Stimulated activated naive CD8-positive, alpha-beta T cell treated with anti-CD3 and anti-CD28 coated beads, Interleukin-15, Interleukin-2, amounts not matched to agents 100 U/mL and 50 U/mL, for 24 hours (primary cell): Measurements from ENCODE around the gene UGT1A8.

ENCODE experiments used
- ATAC-seq: fragments of 150-1000 bp; cut with Tn5 transposase; one replicate; pipeline ENCODE4 v1.10.0; 2021
- DNase-seq: peaks from one replicate; pipeline ENCODE4 v3.0.0; 2021

The UGT1A8 gene

DNA sequence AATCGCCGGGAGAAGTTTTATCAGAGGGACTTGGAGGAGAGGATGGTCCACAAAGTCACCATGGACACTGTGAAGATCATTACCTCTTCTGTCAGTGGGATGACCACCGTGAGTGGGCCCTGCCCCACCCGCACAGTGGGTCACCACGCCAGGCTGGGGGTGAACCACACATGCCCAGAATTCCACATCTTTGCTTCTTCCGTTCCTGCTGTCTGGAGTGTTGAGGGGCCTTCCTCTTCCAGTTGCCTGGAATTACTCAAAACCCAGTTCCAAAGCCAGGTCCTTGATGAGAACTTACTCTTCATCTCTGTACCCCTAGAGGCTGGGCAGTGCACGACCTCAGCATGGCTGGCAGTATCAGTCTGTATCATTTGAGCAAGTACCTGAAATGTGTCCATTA lies 182.8 kb downstream of the UGT1A8 start:
- DNase-seq (no peak), ATAC-seq (no peak)

DNA sequence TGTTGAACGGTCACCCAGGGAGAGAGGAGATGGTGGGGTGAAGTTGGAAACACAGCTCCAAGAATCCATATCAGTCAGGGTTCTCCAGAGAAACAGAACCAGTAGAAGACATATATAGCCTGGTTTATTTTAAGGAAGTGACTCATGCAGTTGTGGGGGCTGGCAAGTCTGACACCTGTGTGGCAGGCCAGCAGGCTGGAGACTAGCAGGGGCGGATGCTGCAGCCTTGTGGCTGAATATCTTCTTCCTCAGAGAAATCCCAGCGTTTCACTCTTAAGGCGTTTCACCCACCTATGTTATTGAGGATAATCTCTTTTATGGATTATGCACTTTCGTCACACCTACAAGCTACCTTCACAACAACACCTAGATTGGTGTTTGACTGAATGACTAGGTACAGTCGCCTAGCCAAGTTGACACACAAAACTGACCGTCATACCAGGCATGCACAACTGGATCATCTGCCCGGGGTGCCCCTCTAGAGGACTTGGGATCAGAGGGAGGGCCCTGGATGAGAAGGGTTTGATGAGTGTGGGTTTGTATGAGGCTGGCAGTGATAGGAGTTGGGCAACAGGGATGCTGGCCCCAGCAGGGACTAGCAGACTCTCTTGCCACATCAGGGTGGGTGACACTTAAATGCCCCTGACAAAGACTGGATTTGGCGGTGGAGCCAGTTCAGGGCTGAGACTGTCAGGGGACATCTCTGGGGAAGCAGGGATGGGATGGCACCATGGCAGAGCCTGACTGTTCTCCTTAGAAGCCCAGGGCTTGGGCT lies 184.1 kb downstream of the UGT1A8 start:
- DNase-seq (peak; percentile 24), ATAC-seq (no peak)

GRCh38 chr2:233802132-233802815 lies 184.8 kb downstream of the UGT1A8 start:
- DNase-seq, result no peak

GRCh38 chr2:233803292-233803911 lies 186.0 kb downstream of the UGT1A8 start:
- DNase-seq, result no peak
- ATAC-seq, result no peak

More at GRCh38 chr2:233802132-233802815, 184.8 kb downstream of the UGT1A8 start:
- no peak for ATAC-seq

- no peak for DNase-seq
- ATAC-seq, result no peak
Measured at GRCh38 chr2:233803994-233804393, 186.6 kb downstream of the UGT1A8 start.

DNA sequence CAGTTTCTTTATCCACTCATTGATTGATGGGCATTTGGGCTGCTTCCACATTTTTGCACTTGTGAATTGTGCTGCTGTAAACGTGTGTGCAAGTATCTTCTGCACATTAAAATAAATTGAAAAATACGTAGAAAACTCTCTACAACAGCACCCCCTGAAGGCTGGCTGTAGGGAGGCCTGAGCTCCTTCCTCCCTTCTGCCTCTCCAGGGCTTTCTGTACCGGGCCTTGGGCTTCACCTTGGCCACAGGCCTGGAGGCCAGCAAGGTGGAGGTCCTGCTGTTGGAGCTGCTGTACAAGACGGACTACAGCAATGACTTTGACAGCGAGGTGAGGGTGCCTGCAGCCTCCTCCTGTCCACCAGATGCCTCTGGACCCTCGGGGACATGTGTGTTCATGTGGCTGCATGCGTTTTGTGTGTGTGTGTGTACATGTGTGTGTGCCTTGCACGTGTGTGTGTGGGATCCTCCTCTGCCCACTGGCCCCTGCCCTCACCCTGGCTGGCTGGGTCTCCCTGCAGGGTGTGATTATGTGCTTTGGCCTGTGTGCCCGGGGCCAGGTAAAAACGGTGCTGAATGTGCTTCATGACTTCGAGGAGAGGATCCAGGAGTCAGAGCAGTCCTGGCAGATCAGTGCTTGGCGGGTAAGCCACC lies 189.9 kb downstream of the UGT1A8 start:
- no peak for DNase-seq
- no peak for ATAC-seq

- no peak for DNase-seq
- no peak for ATAC-seq
Measured at GRCh38 chr2:233807966-233808935, 190.8 kb downstream of the UGT1A8 start.

- ATAC-seq (no peak), DNase-seq (no peak)
Measured at GRCh38 chr2:233810385-233810784, 193.0 kb downstream of the UGT1A8 start.

- ATAC-seq, result no peak
- no peak for DNase-seq
Measured at GRCh38 chr2:233811087-233811486, 193.7 kb downstream of the UGT1A8 start.

DNA sequence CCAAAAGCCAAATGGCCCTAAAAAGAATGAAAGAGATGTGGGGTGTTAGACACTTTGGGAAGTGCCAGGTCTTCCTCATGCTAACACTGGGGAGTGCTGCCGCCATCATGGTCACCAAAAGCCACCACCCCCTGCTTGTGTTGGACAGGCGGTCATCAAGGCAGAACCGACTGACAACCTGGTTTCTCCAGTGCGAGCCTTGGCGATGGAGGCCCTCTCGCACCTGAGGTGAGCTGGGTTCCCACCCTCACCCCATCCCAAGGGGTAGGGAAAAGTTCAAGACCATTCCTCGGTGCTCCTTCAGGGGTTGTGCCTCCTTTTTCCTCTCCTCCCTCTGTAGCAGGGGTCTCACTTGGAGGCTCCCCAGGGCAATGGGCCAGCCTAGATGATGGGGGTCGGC lies 194.3 kb downstream of the UGT1A8 start:
- no peak for ATAC-seq
- DNase-seq, result no peak

DNA sequence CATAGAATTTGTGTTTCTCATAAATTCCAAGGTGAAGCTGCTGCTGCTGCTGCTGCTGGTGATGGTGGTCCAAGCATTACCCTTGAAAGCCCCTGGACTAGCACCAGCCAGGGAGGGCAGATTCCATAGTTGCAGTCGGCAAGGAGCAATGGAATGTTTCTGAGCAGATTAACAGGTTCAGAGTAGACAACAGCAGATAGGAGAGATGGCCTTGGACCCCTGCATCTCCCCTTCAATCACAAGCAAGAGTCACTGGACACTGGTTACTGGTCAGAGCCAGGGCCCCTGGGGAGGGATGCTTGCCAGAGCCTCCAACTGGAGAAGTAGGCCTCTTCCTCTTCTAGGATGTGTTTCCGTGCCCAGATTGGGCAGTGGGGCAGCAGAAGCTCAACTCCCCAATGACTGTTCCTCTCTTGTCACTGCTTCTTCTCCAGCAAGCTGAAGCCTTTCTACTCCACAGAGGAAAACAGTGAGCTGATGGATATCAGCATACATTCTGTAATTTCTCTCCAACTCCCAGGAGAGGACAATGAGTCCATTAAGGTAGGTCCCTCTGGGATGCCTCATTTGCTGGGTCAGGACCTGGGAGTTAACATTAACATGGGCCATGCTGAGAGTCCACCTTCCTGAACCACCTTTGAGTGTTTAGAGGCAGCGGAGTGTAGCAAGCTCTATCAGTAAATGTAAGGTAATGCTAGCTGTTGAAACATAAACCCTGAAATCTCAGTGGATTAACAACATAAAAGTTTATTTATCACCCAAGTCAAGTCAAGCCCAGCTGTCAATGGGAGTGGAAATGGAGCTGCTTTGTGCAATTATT lies 196.0 kb downstream of the UGT1A8 start:
- DNase-seq (no peak), ATAC-seq (no peak)

GRCh38 chr2:233814056-233814835 lies 196.8 kb downstream of the UGT1A8 start:
- ATAC-seq (no peak), DNase-seq (no peak)

DNA sequence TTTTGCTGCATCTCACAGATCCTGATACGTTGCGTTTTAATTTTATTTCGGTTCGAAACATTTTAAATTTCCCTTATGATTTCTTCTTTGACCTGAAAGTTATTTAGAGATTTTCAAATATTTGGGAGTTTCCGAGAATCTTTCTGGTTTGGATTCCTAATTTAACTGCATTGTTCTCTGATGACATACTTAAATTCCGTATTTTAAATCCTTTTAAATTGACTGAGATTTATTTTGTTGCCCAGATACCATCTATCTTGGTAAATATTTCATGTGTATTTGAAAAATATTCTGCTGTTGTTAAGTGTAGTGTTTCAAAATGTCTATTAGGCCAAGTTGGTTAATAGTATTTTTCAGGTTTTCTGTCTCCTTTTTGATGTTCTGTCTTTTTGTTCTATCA lies 198.4 kb downstream of the UGT1A8 start:
- no peak for ATAC-seq
- no peak for DNase-seq

GRCh38 chr2:233816334-233816733 lies 198.9 kb downstream of the UGT1A8 start:
- DNase-seq (no peak), ATAC-seq (no peak)

DNA sequence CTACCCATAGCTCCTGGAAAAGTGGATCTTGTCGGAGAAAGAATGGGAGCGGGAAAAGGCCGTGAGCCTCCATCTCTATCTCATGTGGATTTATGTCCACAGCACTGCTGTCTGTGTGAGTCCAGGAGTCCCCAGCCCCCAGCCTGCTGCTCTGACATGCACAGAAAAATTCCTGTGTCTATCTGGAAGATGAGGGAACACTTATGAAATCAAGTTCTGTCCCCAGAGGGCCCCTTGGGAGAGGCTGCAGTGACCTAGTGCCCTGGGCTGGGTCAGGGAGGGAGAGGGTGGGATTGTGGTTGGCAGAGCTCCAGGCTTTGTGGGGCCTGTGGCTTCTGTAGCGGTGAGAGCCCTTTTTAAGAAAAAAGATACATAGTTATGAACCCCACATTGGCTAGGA lies 199.3 kb downstream of the UGT1A8 start:
- ATAC-seq, result no peak
- no peak for DNase-seq

GRCh38 chr2:233817361-233817911 lies 200.0 kb downstream of the UGT1A8 start:
- DNase-seq (no peak), ATAC-seq (no peak)

GRCh38 chr2:233817995-233818638 lies 200.7 kb downstream of the UGT1A8 start:
- DNase-seq (no peak), ATAC-seq (no peak)

DNA sequence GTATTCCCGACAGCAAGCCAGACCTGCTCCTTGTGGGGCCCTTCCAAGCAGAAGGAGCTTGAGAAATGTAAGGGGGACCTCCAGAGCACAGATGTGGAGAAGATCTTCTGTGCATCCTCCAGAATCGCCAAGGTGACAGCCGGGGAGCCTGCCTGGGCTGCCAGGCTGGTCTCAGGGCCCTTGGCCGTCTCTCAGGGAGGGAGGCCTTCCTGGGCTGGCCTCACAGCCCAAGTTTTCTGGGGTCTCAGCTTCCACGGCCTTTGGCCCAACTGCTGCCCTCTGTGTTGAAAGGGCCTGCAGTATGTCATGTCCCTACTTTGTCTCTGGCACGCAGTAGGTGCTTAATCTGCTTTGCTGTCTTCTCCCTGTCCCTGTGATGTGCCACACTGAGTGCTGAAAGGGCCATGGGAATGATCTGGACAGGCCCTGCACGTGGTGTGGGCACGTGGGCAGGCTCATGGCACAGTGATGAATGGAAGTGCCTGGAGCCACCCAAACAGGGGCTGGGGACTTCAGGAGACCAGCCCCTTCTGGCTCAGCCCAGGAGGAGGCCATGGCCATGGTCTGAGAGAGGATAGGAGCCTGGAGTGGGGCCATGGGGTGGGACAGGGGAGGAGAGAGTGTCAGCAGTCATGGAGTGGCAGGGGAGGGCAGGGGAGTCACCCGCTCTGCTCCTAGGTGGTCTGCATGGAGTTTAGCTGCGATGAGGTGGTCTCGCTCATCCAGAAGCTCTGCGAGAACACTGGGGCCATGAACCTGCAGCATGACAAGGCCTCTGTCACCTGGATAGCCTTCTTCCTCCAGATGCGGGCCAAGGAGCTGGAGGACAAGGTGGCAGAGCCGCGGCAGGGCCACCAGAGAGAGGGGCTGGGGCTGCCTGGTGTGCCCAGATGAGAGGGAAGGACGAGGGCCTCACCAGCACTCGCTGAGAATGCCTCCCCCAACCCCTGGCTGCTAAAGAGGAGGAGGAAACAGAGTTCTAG lies 201.5 kb downstream of the UGT1A8 start:
- ATAC-seq, result no peak

More for the DNA sequence above, 201.5 kb downstream of the UGT1A8 start:
- no peak for DNase-seq
